NK-92 (cell line): ENCODE results near the gene EYS.
"Not testable (repeated sequence)": the region's sequence is repeated elsewhere in the genome, so short reads cannot be mapped to it uniquely, and the experiment has no call there.

Source experiments
- DNase-seq: peaks from one replicate; lab custom pipeline; 2025; ENCODE audit not compliant: unreplicated experiment; lab: John Stamatoyannopoulos, UW

The EYS gene

GRCh38 chr6:65112435-65112834 is 594.6 kb downstream of the EYS start:
- DNase-seq: no peak

DNA sequence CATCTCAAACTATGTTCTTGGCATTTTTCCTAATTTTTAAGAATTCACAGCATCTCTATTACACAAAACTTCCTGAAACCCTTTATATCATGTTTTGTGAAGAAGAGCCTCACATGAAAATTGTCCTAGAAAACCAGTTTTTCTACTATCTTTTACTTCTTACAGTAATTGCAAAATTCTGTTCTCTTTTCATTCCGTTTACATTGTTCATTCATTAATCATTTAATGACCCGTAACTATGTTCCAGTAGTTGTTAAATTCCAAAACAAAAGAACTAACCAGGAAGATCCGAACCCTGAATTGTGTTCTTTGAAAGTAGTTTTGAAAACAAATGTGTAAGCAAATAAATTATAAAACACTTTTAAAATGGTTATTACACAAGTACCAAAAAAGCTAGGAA is 597.0 kb downstream of the EYS start:
- DNase-seq: no peak

DNA sequence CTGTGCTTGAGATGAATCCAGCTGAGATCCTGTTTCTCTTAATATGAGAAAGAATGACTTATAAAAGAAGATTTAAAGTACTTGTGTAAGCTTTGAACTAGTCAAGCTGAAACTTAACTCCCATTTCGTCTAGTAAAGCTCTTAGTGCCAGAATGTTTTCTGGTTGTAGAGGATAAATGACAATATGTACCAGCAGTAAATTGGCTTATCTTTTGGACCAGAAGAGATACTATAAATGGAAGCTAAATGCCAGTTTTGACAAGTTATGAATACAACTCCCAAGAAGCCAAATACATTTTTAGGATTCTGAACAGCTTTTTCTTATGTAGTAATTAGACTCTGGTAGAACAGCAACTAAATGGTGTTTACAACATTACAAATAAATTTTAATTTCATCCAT is 608.7 kb downstream of the EYS start:
- DNase-seq: no peak

DNA sequence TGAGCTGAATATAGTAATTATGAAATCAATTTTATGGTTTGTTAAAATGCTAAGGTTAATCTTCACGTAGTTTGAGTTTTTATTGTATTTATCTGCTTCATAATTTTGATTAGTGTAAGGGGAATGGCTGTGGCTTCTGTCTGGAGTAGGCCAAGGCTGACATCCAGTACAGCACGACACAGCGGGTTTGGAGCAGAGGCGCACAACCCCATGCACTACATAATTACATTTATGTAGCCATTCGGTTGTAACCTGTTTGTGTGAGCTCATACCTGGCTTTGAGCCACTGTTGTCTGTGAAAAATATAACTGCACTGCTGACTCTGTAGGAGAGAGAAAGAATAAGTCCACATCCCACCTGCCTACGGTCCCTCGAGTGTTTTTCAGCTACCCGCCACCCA is 615.5 kb downstream of the EYS start:
- no peak for DNase-seq

DNA sequence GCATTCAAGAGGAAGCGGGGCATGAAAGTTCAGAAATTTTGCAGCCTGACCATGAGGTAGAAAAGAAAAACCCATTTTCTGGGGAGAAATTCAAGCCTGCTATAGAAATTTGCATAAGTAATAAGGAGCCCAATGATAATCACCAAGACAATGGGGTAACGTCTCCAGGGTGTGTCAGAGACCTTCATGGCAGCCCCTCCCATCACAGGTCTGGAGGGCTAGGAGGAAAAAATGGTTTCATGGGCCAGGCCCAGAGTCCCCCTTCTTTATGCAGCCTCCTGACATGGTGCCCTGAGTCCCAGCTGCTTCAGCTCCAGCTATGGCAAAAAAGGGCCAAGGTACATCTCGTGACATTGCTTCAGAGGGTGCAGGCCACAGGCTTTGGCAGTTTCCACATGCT is 618.5 kb downstream of the EYS start:
- no peak for DNase-seq

DNA sequence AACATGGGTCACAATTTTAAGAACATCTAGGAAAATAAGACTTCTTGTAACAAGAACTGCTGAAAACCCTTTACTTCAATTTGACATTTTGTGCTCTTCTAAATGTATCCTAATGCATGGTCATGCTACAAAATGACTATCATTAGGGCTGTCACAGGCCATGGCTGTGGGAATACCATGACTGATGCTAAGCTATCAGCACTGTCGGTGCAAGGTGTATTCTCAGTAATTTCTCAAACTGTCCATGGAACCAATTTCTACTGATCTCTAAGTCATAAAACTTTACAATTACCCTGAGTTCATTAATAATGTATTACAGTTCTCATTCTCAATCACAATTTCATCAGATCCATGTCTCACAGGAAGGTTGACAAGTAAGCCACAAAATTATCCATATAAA is 625.3 kb downstream of the EYS start:
- DNase-seq: no peak

- DNase-seq: no peak
Measured at GRCh38 chr6:65075705-65076230, 631.3 kb downstream of the EYS start.

- DNase-seq: no peak
Measured at GRCh38 chr6:65072500-65072899, 634.5 kb downstream of the EYS start.

DNA sequence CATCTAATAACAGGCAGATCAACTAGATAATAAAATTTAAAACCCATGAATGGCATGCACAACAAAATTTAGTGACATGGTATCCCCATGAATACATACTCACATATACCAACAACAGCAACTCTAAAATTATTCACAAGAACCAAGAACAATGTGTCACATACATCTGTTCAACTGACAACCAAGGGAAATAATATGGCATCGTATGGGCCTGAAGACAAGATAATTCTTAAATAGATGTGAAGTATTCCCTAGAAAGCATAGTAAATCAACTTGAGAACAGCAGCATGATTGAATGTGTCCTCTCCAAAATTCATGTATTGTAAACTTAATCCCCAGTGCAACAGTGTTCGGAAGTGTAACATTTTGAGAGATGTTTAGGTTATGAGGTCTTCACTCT is 635.5 kb downstream of the EYS start:
- DNase-seq: no peak

- no peak for DNase-seq
Measured at GRCh38 chr6:65064844-65065243, 642.2 kb downstream of the EYS start.

- no peak for DNase-seq
Measured at GRCh38 chr6:65059568-65059967, 647.5 kb downstream of the EYS start.

GRCh38 chr6:65055545-65055944 is 651.5 kb downstream of the EYS start:
- no peak for DNase-seq

DNA sequence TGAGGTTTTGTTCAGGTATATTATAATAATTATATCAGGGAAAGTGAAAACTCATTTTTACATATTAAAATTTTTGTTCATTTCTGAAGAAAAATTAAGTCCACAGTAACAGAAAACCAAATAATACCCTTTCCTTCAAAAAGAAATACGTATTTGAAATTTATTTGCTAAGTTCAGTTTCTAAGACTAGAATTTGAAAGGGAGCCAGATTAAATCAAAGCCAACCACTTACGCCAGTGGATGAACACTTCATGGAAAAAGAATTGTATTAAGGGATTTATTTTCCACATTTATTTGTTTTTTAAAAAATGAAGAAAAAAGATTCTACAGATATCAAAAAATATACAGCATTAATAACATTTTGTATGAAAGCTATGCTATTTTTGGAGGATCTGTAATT is 654.4 kb downstream of the EYS start:
- no peak for DNase-seq

DNA sequence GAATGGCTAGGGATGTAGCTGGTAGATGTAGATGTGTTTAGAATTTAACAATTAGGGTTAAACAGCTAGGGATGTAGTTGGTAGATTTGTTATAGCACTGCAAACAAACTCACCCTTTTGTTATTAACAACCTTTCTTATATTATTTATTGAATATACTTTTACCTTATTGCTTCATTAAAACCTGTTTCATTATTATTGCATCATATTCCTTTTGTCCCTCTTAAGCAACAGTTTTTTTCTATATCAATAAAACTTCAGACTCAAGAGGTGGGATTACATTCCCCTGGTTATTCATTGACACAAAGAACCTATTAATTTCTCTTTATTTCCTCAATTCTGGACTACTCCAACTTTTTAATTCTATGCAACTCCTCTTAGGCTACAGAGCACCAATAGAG is 661.2 kb downstream of the EYS start:
- DNase-seq: no peak

- DNase-seq: no peak
Measured at GRCh38 chr6:65014006-65014405, 693.0 kb downstream of the EYS start.

DNA sequence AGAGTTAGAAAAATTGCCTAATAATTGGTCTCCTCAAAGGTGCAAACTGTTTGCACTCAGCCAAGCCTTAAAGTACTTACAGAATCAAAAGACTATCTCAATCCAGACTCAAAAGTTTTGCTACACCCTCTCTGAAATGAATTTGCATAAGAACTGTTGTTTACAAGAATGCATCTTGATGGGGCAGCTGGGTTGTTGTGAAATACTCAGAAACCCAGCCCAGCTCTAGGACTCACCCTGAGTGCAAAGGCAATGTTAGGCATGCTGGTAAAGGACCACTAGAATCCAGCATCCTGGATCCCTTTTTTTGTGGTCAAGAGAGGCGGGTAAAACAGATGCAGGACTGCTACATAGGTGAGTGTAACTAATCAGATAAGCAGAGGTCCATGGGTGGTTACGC is 700.2 kb downstream of the EYS start:
- no peak for DNase-seq

DNA sequence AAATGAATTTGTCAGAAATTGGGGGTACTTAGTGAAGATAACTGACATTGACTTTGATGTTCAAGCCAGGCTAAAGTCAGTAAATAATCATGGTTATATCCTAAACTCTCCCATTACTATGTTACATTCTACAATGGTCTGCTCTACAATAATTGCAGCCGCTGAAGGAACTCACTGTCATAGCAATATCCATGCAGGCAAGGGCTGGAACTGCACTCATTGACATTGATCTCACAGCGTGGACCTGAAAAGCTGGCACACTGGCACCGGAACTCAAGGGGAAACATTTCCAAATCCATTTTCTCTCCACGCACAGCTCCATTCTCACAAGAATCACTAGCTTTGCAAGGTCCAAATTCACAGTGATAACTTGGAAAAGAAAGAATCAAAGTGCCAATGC is 702.7 kb downstream of the EYS start:
- DNase-seq: no peak

DNA sequence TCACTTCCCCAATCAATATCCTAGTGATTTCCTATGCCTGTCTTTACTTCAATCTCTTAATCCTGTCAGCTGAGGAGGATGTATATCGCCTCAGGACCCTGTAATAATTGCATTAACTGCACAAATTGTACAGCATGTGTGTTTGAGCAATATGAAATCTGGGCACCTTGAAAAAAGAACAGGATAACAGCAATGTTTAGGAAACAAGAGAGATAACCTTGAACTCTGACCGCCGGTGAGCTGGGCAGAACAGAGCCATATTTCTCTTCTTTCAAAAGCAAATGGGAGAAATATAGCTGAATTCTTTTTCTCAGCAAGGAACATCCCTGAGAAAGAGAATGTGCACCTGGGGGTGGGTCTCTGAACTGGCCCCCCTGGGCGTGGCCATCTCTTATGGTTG is 704.1 kb downstream of the EYS start:
- DNase-seq: not testable (repeated sequence)

DNA sequence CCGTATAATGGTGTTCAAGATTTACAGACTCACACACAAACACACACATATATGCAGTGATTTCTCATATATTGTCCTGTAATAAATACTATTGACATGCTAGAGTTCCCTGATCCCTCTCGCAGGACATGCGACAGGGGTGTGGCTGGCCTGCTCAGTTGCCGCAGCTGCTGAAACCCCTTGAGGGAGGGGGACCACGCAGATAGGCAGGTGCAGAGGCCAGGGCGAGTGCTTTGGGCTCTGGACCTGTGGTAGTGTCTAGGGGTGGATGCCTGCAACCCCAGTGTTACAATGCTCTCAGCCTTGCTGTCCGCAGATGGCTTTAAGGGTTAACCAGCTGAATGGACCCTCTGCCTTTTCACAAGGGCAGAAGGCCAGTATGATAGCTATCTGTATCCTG is 706.2 kb downstream of the EYS start:
- no peak for DNase-seq

- DNase-seq: no peak
Measured at GRCh38 chr6:64998204-64998603, 708.8 kb downstream of the EYS start.

- DNase-seq: no peak
Measured at GRCh38 chr6:64996301-64996700, 710.7 kb downstream of the EYS start.

DNA sequence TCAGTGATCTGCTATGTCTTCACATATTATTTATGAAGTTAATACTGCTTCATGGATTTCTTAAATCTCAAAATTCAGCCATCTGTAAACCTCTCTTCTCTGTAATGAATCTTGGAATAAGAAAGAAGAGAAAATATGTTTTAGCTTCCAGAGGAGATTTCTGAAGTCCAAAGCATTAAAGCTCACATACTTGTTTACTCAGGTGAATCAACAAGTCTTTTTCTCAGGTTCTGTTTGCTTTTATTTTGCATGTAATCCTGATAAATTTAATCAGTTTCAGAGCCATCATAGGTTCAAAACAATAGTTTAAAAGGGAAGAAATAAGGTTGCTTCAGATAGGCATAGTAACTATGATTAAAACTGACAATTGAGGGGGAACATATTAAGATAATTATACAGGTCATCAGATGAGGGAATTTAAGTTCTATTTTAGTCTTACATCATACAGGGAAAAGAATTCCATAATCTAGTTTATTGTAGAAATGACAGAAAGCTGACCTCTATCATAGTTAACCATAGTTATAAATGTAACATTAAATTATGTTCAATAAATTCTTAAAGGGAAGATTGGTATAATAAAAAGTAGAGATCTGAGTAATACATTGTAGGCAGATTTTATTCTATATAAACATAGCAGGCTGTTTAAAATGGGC is 716.2 kb downstream of the EYS start:
- no peak for DNase-seq

- no peak for DNase-seq
Measured at GRCh38 chr6:64988148-64988547, 718.9 kb downstream of the EYS start.
